Right cardiac atrium (tissue), 5 donors: ENCODE measurements around the gene DUS4L. TPM values are rescaled to one million over a fixed set of nuclear protein-coding genes. Genes with fewer than 3 reads are reported as not detected.

Source experiments
- ATAC-seq, 2 donors: fragments of 200-7000 bp; cut with Tn5 transposase; one replicate each; pipeline versions ENCODE4 v1.8.0 to v1.9.1; 2020; ENCODE audit warnings: moderate library complexity in 2 of 2, mild to moderate bottlenecking in 1 of 2
- DNase-seq, 3 donors: peaks; one replicate each; pipeline ENCODE4 v3.0.0-alpha.2; 2020
- H3K27ac ChIP-seq: one replicate; pipeline ENCODE4 v1.5.1; 2013; ENCODE audit warnings: mild to moderate bottlenecking, low read length, control low read depth, moderate library complexity
- H3K27me3 ChIP-seq: one replicate; pipeline ENCODE4 v1.6.1; 2013; ENCODE audit not compliant: control insufficient read depth, insufficient read depth
- H3K4me1 ChIP-seq: one replicate; pipeline ENCODE4 v1.6.1; 2013; ENCODE audit warnings: low read length; ENCODE audit not compliant: control insufficient read depth, insufficient read depth
- H3K4me3 ChIP-seq: one replicate; pipeline ENCODE4 v1.5.1; 2013; ENCODE audit warnings: low read length, control low read depth
- H3K9me3 ChIP-seq: one replicate; pipeline ENCODE4 v1.6.1; 2013; ENCODE audit warnings: low read length; ENCODE audit not compliant: control insufficient read depth
- WGBS: extraction: QIAGEN DNeasy Blood & Tissue Kit; methylation state at CpG from one replicate; pipeline ENCODE4 v1.1.7; 2013; 5-methylcytosine and 5-hydroxymethylcytosine counted together
- intact Hi-C, 4 donors: fragments of 100-400 bp; cut with DNase I; formaldehyde crosslinking; loops; one replicate each; pipeline versions ENCODE4 v1.11.0 to v1.14.0; 2022 to 2023
- polyA plus RNA-seq: library from polyadenylated mRNA; stranded (reverse); fragments of 200-250 nt; gene quantifications from one replicate; pipeline ENCODE4 v1.2.3, GENCODE V29; 2013
- total RNA-seq, 4 donors: library from RNA; stranded (reverse); fragmentation: NEBNext Ultra II Directional; extraction: Animal tissue kit (Norgen Biotek cat#: 25700); gene quantifications; one replicate each; pipeline ENCODE4 v1.2.1, GENCODE V29; 2021
- donor health status: healthy with polysubstance abuse.
- donor health status: DM: no; HTN: yes; CAD: no.
- donor health status: DM: no; HTN: no; CAD: no.
- donor health status: DM: no; HTN: yes; CAD: no; lungs with severe emphysema.
- donor health status: DM: yes; HTN: yes; CAD: no.

Gene DUS4L
- total and polyA plus RNA-seq, 5 donors = 6.1 to 8.4 (median 7.9) TPM

- no peaks in the 10 kb centered on the region for H3K9me3 ChIP-seq
- H3K4me1 ChIP-seq = peaks cover 4% of the 10 kb centered on the region
- ATAC-seq (no peak), DNase-seq (no peak)
- no peaks in the 10 kb centered on the region for H3K27me3 ChIP-seq
- 89% methylated on average over 1 of the region's 1 CpG for WGBS
- no peak overlapping the region for H3K4me3 ChIP-seq
- intact Hi-C loops = no loop called here
- H3K27ac ChIP-seq = no peak overlapping the region
Observed at GRCh38 chr7:107597582-107597916, 33.8 kb downstream of the DUS4L start.

- Histone ChIP-seq H3K27me3 (no peaks in the 10 kb centered on the region), H3K4me3 (no peak overlapping the region), H3K4me1 (peaks cover 4% of the 10 kb centered on the region), H3K9me3 (no peaks in the 10 kb centered on the region), H3K27ac (no peak overlapping the region)
- no peak for DNase-seq
- intact Hi-C loops = no loop called here
- 92% methylated on average over 4 of the region's 4 CpGs for WGBS
- ATAC-seq = no peak
Observed at GRCh38 chr7:107597953-107598352, 34.2 kb downstream of the DUS4L start.

GRCh38 chr7:107599262-107599661 is 35.5 kb downstream of the DUS4L start:
- Histone ChIP-seq H3K4me1 (peaks cover 4% of the 10 kb centered on the region), H3K27ac (no peak overlapping the region), H3K4me3 (no peak overlapping the region), H3K27me3 (no peaks in the 10 kb centered on the region), H3K9me3 (no peaks in the 10 kb centered on the region)
- intact Hi-C loops = no loop called here
- DNase-seq (no peak), ATAC-seq (no peak)
- 98% methylated on average over 1 of the region's 1 CpG for WGBS

GRCh38 chr7:107600816-107601215 is 37.0 kb downstream of the DUS4L start:
- H3K27me3 ChIP-seq = no peaks in the 10 kb centered on the region
- intact Hi-C loops = no loop called here
- H3K27ac ChIP-seq = no peak overlapping the region
- WGBS = 88% methylated on average over 2 of the region's 2 CpGs
- peaks cover 4% of the 10 kb centered on the region for H3K4me1 ChIP-seq
- no peak for DNase-seq
- no peak overlapping the region for H3K4me3 ChIP-seq
- ATAC-seq = no peak
- H3K9me3 ChIP-seq = no peaks in the 10 kb centered on the region

GRCh38 chr7:107605218-107605815 is 41.5 kb downstream of the DUS4L start:
- Histone ChIP-seq H3K9me3 (no peaks in the 10 kb centered on the region), H3K4me3 (no peak overlapping the region), H3K27me3 (no peaks in the 10 kb centered on the region), H3K4me1 (no peaks in the 10 kb centered on the region), H3K27ac (no peak overlapping the region)
- ATAC-seq (no peak), DNase-seq (no peak)
- intact Hi-C loops = no loop called here
- WGBS = 97% methylated on average over 3 of the region's 3 CpGs

GRCh38 chr7:107606303-107606702 is 42.5 kb downstream of the DUS4L start:
- Histone ChIP-seq H3K4me3 (no peak overlapping the region), H3K27me3 (no peaks in the 10 kb centered on the region), H3K4me1 (no peaks in the 10 kb centered on the region), H3K9me3 (no peaks in the 10 kb centered on the region), H3K27ac (no peak overlapping the region)
- WGBS = 97% methylated on average over 1 of the region's 1 CpG
- intact Hi-C loops = no loop called here
- DNase-seq (no peak), ATAC-seq (no peak)

GRCh38 chr7:107609811-107610261 is 46.1 kb downstream of the DUS4L start:
- intact Hi-C loops = no loop called here
- Histone ChIP-seq H3K27me3 (no peaks in the 10 kb centered on the region), H3K4me1 (peaks cover 2% of the 10 kb centered on the region), H3K27ac (no peak overlapping the region), H3K9me3 (no peaks in the 10 kb centered on the region), H3K4me3 (no peak overlapping the region)
- peak; percentile 55 to 67 for ATAC-seq
- no peak for DNase-seq
- WGBS = 11% methylated on average over 4 of the region's 4 CpGs

GRCh38 chr7:107610323-107610722 is 46.6 kb downstream of the DUS4L start:
- 32% methylated on average over 1 of the region's 1 CpG for WGBS
- no peak for DNase-seq
- ATAC-seq = peak; percentile 34 to 53
- H3K9me3 ChIP-seq = no peaks in the 10 kb centered on the region
- intact Hi-C loops = no loop called here
- H3K27ac ChIP-seq = no peak overlapping the region
- H3K27me3 ChIP-seq = no peaks in the 10 kb centered on the region
- H3K4me1 ChIP-seq = peaks cover 2% of the 10 kb centered on the region
- no peak overlapping the region for H3K4me3 ChIP-seq

- Histone ChIP-seq H3K27ac (no peak overlapping the region), H3K9me3 (no peaks in the 10 kb centered on the region), H3K4me1 (peaks cover 2% of the 10 kb centered on the region), H3K4me3 (no peak overlapping the region), H3K27me3 (no peaks in the 10 kb centered on the region)
- no peak for ATAC-seq
- intact Hi-C loops = no loop called here
- no peak for DNase-seq
- WGBS = 90% methylated on average over 1 of the region's 1 CpG
Observed at GRCh38 chr7:107613439-107613838, 49.7 kb downstream of the DUS4L start.

GRCh38 chr7:107613948-107614347 is 50.2 kb downstream of the DUS4L start:
- Histone ChIP-seq H3K27me3 (no peaks in the 10 kb centered on the region), H3K4me3 (no peak overlapping the region), H3K9me3 (no peaks in the 10 kb centered on the region), H3K27ac (no peak overlapping the region), H3K4me1 (peaks cover 2% of the 10 kb centered on the region)
- intact Hi-C loops = no loop called here
- DNase-seq = no peak
- ATAC-seq = peak in 1 of 2 donors; percentile 29

- Histone ChIP-seq H3K9me3 (no peaks in the 10 kb centered on the region), H3K27ac (no peak overlapping the region), H3K4me1 (peaks cover 2% of the 10 kb centered on the region), H3K4me3 (no peak overlapping the region), H3K27me3 (no peaks in the 10 kb centered on the region)
- ATAC-seq (no peak), DNase-seq (no peak)
- intact Hi-C loops = no loop called here
Observed at GRCh38 chr7:107614425-107614824, 50.7 kb downstream of the DUS4L start.
